ENCODE results near the gene BST1.
"Not testable (repeated sequence)": the region's sequence is repeated elsewhere in the genome, so short reads cannot be mapped to it uniquely, and the experiment has no call there.

The BST1 gene

DNA sequence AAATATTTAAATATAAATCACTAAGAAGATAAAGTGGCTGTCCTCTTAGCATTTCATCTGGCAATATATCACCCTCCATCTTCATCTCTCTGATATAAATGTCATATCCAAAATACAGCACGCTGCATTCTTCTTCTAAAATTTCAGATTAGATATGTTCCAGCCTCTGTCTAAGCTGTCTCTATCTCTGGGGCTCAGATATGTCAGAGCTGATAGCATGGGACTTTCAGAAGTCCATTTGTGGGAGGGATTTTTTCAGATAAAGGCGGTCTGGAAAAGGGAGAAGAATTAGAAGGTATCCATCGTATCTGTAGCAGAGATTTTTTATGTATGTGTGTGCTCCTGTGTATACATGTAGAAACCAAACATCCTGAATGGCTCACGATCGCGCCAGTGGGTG lies 50.2 kb downstream of the BST1 start:
- no peak overlapping the region for H3K9ac ChIP-seq (ENCODE audit: low read length)
- no peaks in the 10 kb centered on the region for H3K27me3 ChIP-seq (replicated peaks; ENCODE audit: control insufficient read depth, insufficient read depth, low read length)
- H3K9me3 ChIP-seq (ENCODE audit: control insufficient read depth, low read length), result no peaks in the 10 kb centered on the region
- no peak for DNase-seq (ENCODE audit: low read depth)
- no peaks in the 10 kb centered on the region for H3K36me3 ChIP-seq (ENCODE audit: control insufficient read depth, insufficient read depth, low read length, severe bottlenecking)
- H3K4me1 ChIP-seq (ENCODE audit: control insufficient read depth, insufficient read depth, low read length), result no peaks in the 10 kb centered on the region
- H3K4me3 ChIP-seq (ENCODE audit: low read length), result no peak overlapping the region

DNA sequence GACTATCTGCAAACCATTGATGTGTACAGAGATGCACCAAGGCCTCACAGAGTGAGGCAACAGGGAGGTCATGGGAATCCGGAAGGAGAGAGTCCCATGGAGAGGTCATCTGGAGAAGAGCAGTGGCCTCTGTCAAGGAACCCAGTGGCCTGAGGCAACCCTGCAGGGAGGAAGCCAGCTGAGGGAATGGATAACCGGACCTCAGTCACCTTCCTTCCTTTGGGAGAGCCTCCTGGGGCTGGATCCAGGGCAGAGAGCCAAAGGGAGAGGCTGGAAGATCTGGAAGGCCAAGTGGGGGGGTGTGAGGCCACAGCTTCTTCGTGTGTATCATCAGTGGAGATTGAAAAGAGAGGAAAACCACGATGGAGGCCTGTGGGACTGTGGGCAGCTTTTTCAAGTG lies 50.9 kb downstream of the BST1 start:
- H3K36me3 ChIP-seq (ENCODE audit: control insufficient read depth, insufficient read depth, low read length, severe bottlenecking), result no peaks in the 10 kb centered on the region
- no peak overlapping the region for H3K9ac ChIP-seq (ENCODE audit: low read length)
- no peaks in the 10 kb centered on the region for H3K4me1 ChIP-seq (ENCODE audit: control insufficient read depth, insufficient read depth, low read length)
- no peaks in the 10 kb centered on the region for H3K9me3 ChIP-seq (ENCODE audit: control insufficient read depth, low read length)
- no peaks in the 10 kb centered on the region for H3K27me3 ChIP-seq (replicated peaks; ENCODE audit: control insufficient read depth, insufficient read depth, low read length)
- no peak overlapping the region for H3K4me3 ChIP-seq (ENCODE audit: low read length)
- DNase-seq (ENCODE audit: low read depth), result no peak

DNA sequence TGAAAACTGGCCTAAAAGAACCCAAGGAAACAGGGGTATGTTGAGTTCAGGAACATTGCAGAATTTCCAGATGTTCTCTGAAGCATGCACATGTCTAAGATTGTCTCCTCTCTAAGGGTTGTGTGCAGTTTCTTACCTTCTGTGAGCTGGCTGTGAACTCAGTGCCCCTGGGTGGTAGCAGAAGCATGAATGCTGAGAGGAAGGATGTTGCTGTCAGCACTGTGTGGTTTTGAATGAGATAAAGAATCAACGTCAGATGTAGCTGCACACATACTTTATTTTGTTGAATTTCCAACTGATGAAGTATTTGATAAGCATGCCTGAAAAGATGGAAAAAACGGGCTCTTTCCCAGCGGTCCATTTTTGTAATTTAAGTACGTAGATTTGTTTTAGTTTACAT lies 51.5 kb downstream of the BST1 start:
- Histone ChIP-seq H3K27me3 (replicated peaks; ENCODE audit: control insufficient read depth, insufficient read depth, low read length) (no peaks in the 10 kb centered on the region), H3K9me3 (ENCODE audit: control insufficient read depth, low read length) (no peaks in the 10 kb centered on the region), H3K4me1 (ENCODE audit: control insufficient read depth, insufficient read depth, low read length) (no peaks in the 10 kb centered on the region), H3K4me3 (ENCODE audit: low read length) (no peak overlapping the region), H3K36me3 (ENCODE audit: control insufficient read depth, insufficient read depth, low read length, severe bottlenecking) (no peaks in the 10 kb centered on the region), H3K9ac (ENCODE audit: low read length) (no peak overlapping the region)
- no peak for DNase-seq (ENCODE audit: low read depth)

DNA sequence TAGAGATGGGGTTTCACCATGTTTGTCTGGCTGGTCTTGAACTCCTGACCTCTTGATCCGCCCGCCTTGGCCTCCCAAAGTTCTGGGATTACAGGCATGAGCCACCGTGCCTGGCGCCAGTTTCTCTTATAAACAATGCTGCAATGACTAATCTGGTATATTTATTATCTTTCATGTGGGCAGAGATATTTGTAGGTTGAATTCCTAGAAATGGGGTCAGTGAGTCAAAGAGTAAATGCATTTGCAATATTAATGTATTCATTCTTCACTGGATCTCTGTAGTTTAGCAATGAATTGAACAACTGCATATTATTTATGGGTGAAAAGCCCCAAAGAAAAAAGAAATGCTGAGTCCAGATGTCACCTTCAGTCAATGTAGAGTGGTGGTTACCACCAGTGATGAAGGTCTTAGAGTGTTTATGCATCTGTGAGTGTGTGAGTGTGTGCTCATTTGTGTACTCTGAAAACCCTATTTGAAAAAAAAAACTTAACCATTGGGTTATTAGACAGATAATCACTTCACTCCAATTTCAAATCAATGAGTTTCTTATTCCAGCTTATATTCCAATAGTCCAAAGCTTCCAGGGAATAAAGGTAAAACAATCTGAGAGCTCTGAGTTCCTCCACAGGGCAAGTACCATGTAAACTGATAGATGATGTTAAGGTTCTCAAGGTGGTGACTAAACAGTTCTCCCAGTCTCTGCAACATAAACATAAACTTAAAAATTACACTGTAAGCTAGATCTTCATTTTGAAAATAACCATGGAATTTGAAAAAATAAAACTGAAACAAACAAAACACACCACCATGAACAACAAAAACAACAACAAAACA lies 52.7 kb downstream of the BST1 start:
- Histone ChIP-seq H3K9me3 (ENCODE audit: control insufficient read depth, low read length) (no peaks in the 10 kb centered on the region), H3K9ac (ENCODE audit: low read length) (no peak overlapping the region), H3K36me3 (ENCODE audit: control insufficient read depth, insufficient read depth, low read length, severe bottlenecking) (no peaks in the 10 kb centered on the region), H3K27me3 (replicated peaks; ENCODE audit: control insufficient read depth, insufficient read depth, low read length) (no peaks in the 10 kb centered on the region), H3K4me3 (ENCODE audit: low read length) (no peak overlapping the region), H3K4me1 (ENCODE audit: control insufficient read depth, insufficient read depth, low read length) (no peaks in the 10 kb centered on the region)
- peak; percentile 21 for DNase-seq (ENCODE audit: low read depth)

DNA sequence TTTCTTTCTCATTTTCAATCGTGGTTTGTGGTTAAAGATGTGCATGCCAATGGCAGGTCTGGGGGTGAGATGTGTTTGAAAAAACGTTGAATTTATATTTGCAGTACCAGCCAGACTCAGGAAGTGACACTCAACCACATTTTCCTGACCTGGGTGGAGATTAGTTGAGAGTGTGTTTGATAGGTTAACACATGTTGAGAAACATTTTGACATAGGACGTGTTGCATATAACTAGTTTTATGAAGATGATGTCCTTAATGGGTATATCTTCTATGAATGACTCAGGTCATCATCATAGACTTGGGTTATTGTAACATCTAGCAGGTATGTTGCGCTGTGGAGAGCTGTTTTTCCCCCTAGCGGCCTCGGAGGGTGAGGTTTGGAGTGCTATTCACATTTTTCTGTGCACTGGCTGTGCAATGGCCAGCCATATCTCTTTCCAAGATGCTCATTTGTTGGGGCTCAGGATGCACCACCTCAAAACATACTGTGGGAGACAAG lies 53.5 kb downstream of the BST1 start:
- H3K9me3 ChIP-seq (ENCODE audit: control insufficient read depth, low read length), result no peaks in the 10 kb centered on the region
- no peak for DNase-seq (ENCODE audit: low read depth)
- H3K27me3 ChIP-seq (replicated peaks; ENCODE audit: control insufficient read depth, insufficient read depth, low read length), result no peaks in the 10 kb centered on the region
- no peaks in the 10 kb centered on the region for H3K36me3 ChIP-seq (ENCODE audit: control insufficient read depth, insufficient read depth, low read length, severe bottlenecking)
- no peak overlapping the region for H3K9ac ChIP-seq (ENCODE audit: low read length)
- no peaks in the 10 kb centered on the region for H3K4me1 ChIP-seq (ENCODE audit: control insufficient read depth, insufficient read depth, low read length)
- no peak overlapping the region for H3K4me3 ChIP-seq (ENCODE audit: low read length)

DNA sequence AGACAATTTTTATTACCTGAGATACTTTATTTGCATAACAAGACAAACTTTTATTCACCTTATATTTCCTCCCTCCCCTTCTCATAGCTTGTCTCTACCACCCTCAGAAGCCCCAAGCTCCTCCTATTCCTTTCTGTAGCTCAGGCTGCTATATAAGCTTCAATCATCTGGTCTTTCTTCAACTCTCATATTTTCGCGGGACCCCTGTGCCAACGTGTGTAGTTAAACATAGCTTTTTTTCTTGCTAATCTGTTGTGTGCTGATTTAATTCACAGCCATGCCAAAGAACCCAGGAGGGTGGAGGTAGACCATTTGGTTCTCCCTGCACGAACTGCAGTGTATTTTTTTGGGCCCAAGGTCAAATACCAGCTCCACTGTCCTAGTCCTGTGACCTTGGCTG lies 54.2 kb downstream of the BST1 start:
- Histone ChIP-seq H3K9ac (ENCODE audit: low read length) (no peak overlapping the region), H3K4me3 (ENCODE audit: low read length) (no peak overlapping the region), H3K4me1 (ENCODE audit: control insufficient read depth, insufficient read depth, low read length) (no peaks in the 10 kb centered on the region), H3K36me3 (ENCODE audit: control insufficient read depth, insufficient read depth, low read length, severe bottlenecking) (no peaks in the 10 kb centered on the region), H3K9me3 (ENCODE audit: control insufficient read depth, low read length) (no peaks in the 10 kb centered on the region), H3K27me3 (replicated peaks; ENCODE audit: control insufficient read depth, insufficient read depth, low read length) (no peaks in the 10 kb centered on the region)
- no peak for DNase-seq (ENCODE audit: low read depth)

DNA sequence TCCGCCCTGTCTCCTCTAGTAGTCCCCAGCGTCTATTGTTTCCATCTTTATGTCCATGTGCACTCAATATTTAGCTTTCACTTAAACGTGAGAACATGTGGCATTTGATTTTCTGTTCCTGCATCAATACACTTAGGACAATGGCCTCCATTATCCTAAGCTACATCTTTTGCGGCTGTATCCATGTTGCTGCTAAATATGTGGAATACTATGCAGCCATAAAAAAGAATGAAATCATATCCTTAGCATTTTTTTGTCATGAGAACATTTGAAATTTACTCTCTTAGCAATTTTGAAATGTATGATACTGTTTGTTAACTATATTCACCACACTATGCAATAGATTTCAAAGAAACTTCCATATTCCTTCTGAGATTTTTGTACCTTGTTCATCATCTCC lies 55.4 kb downstream of the BST1 start:
- Histone ChIP-seq H3K27me3 (replicated peaks; ENCODE audit: control insufficient read depth, insufficient read depth, low read length) (no peaks in the 10 kb centered on the region), H3K9me3 (ENCODE audit: control insufficient read depth, low read length) (no peaks in the 10 kb centered on the region), H3K9ac (ENCODE audit: low read length) (no peak overlapping the region), H3K36me3 (ENCODE audit: control insufficient read depth, insufficient read depth, low read length, severe bottlenecking) (no peaks in the 10 kb centered on the region), H3K4me3 (ENCODE audit: low read length) (no peak overlapping the region), H3K4me1 (ENCODE audit: control insufficient read depth, insufficient read depth, low read length) (no peaks in the 10 kb centered on the region)
- DNase-seq (ENCODE audit: low read depth), result no peak

DNA sequence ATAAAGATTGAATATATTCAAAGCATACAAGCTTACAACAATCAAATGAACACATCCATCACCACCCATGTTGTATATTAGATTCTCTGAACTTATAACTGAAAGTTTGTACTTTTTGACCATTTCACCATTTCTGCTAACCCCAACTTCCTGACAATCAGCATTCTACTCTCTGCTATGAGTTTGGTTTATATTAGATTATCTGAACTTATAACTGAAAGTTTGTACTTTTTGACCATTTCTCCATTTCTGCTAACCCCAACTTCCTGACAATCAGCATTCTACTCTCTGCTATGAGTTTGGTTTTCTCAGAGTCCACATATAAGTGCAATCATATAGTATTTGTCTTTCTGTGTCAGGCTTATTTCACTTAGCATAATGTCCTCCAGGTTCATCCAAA lies 59.6 kb downstream of the BST1 start:
- not testable (repeated sequence) for H3K4me3 ChIP-seq (ENCODE audit: low read length); H3K9me3 ChIP-seq (ENCODE audit: control insufficient read depth, low read length); H3K27me3 ChIP-seq (replicated peaks; ENCODE audit: control insufficient read depth, insufficient read depth, low read length); DNase-seq (ENCODE audit: low read depth); H3K9ac ChIP-seq (ENCODE audit: low read length); H3K36me3 ChIP-seq (ENCODE audit: control insufficient read depth, insufficient read depth, low read length, severe bottlenecking); H3K4me1 ChIP-seq (ENCODE audit: control insufficient read depth, insufficient read depth, low read length)

DNA sequence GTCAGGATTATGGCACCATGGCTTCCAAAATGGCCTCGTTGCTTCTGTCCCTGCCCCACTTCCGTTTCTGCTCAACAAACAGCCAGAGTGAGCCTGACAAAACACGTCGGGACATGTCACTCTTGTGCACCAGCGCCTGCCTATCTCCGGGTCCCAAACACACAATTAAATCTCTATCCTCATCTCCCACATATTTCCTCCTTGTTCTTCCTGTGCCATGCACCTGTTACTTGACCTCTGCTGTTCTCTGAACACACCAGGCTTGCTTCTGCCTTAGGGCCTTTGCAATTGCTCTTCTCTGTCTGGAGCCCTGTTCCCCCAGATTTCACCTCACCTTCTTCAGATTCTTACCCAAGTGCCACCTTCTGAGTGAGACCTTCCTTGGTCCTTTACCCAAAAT lies 62.5 kb downstream of the BST1 start:
- Histone ChIP-seq H3K9ac (ENCODE audit: low read length) (no peak overlapping the region), H3K27me3 (replicated peaks; ENCODE audit: control insufficient read depth, insufficient read depth, low read length) (peaks cover 3% of the 10 kb centered on the region), H3K4me1 (ENCODE audit: control insufficient read depth, insufficient read depth, low read length) (no peaks in the 10 kb centered on the region), H3K36me3 (ENCODE audit: control insufficient read depth, insufficient read depth, low read length, severe bottlenecking) (no peaks in the 10 kb centered on the region), H3K4me3 (ENCODE audit: low read length) (no peak overlapping the region), H3K9me3 (ENCODE audit: control insufficient read depth, low read length) (no peaks in the 10 kb centered on the region)
- no peak for DNase-seq (ENCODE audit: low read depth)

DNA sequence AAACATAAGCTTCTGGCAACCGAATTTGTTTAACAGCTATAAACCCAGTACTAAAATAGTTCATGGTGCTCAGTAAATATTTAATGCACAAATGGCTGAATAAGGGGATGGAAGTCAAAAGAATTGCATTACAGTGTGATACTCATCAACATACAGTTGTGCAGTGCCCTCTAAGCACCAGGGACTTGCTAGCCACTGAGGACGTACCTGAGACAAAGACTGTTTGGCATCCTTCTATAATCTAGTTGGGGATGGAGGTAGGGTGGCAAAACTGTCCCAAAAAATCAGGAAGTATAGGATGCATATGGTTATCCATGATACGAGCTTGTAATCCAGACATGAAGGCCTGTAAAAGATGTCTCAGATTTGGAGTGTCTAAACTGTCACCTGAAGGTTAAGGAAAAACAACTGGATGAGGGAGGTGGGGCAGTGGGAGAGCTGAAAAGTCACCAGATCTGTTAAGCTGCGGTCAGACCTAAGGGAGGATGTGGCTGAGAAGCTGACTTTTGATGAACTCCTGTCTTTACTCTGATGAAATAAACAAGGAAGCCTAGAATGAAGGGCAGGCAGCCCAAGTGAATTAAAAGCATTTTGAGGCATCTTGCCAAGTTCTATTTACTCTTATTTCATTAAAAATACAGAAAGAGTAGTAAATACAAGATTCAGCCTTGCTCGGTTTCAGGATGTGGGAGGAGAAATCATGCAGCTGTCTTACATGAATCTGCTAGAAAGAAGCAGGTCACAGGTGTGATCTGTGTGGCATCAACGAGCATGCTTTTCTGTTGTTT lies 63.2 kb downstream of the BST1 start:
- H3K36me3 ChIP-seq (ENCODE audit: control insufficient read depth, insufficient read depth, low read length, severe bottlenecking), result no peaks in the 10 kb centered on the region
- DNase-seq (ENCODE audit: low read depth), result no peak
- H3K9me3 ChIP-seq (ENCODE audit: control insufficient read depth, low read length), result no peaks in the 10 kb centered on the region
- H3K27me3 ChIP-seq (replicated peaks; ENCODE audit: control insufficient read depth, insufficient read depth, low read length), result peaks cover 9% of the 10 kb centered on the region
- H3K4me1 ChIP-seq (ENCODE audit: control insufficient read depth, insufficient read depth, low read length), result no peaks in the 10 kb centered on the region
- H3K4me3 ChIP-seq (ENCODE audit: low read length), result no peak overlapping the region
- no peak overlapping the region for H3K9ac ChIP-seq (ENCODE audit: low read length)

DNA sequence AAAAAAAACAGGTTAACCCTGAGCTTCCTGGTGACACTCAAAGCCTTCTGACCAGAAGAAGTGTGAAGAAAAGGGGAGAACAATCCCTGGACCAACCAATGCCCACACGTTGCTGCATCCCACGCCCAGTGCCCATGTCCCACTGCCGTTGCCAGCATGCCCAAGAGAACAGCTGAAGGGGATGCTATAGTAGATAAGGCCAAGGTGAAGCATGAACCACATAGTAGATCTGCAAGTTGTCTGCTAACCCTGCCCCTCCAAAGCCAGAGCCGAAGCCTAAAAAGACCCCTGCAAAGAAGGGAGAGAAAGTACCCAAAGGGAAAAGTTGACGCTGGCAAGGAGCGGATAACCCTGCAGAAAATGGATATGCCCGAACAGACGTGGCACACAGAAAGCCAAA lies 64.0 kb downstream of the BST1 start:
- Histone ChIP-seq H3K4me1 (ENCODE audit: control insufficient read depth, insufficient read depth, low read length) (no peaks in the 10 kb centered on the region), H3K9ac (ENCODE audit: low read length) (no peak overlapping the region), H3K36me3 (ENCODE audit: control insufficient read depth, insufficient read depth, low read length, severe bottlenecking) (no peaks in the 10 kb centered on the region), H3K27me3 (replicated peaks; ENCODE audit: control insufficient read depth, insufficient read depth, low read length) (peaks cover 12% of the 10 kb centered on the region), H3K4me3 (ENCODE audit: low read length) (no peak overlapping the region), H3K9me3 (ENCODE audit: control insufficient read depth, low read length) (no peaks in the 10 kb centered on the region)
- no peak for DNase-seq (ENCODE audit: low read depth)
